HG03159 (cell line): ENCODE measurements around the gene NHEJ1.

Source experiments
- ATAC-seq: cut with Tn5 transposase; IDR thresholded peaks from one replicate; pipeline ENCODE4 v1.9.1; 2021; ENCODE audit warnings: mild to moderate bottlenecking, moderate library complexity; ENCODE audit not compliant: unreplicated experiment

NHEJ1 gene

DNA sequence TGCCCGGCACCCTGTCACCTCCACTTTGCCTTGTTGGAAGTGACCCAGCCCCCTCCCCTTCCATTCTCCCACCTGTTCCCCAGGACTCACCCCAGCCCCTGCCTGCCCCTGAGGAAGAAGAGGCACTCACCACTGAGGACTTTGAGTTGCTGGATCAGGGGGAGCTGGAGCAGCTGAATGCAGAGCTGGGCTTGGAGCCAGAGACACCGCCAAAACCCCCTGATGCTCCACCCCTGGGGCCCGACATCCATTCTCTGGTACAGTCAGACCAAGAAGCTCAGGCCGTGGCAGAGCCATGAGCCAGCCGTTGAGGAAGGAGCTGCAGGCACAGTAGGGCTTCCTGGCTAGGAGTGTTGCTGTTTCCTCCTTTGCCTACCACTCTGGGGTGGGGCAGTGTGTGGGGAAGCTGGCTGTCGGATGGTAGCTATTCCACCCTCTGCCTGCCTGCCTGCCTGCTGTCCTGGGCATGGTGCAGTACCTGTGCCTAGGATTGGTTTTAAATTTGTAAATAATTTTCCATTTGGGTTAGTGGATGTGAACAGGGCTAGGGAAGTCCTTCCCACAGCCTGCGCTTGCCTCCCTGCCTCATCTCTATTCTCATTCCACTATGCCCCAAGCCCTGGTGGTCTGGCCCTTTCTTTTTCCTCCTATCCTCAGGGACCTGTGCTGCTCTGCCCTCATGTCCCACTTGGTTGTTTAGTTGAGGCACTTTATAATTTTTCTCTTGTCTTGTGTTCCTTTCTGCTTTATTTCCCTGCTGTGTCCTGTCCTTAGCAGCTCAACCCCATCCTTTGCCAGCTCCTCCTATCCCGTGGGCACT is 21.9 kb upstream of the NHEJ1 start:
- ATAC-seq: no peak

GRCh38 chr2:219181531-219181930 is 20.9 kb upstream of the NHEJ1 start:
- no peak for ATAC-seq

DNA sequence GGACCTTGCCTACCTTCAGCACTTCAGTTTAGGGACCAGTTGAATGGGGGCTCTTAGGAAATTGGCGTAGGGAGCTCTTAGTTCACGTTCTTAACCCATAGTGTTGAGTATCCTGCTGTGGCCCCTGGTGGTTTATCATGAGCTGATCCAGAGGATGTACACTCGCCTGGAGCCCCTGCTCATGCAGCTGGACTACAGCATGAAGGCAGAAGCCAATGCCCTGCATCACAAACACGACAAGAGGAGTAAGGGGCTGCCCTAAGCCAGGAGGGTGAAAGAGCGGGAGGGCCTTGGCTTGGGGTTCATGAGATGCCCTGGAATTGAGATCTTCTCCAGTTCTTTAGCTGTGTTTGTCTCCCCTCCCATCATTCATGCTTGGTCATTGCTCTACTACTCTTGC is 20.3 kb upstream of the NHEJ1 start:
- ATAC-seq: no peak

GRCh38 chr2:219179601-219180465 is 19.2 kb upstream of the NHEJ1 start:
- no peak for ATAC-seq

GRCh38 chr2:219178377-219179175 is 18.0 kb upstream of the NHEJ1 start:
- ATAC-seq: peak; percentile 13

DNA sequence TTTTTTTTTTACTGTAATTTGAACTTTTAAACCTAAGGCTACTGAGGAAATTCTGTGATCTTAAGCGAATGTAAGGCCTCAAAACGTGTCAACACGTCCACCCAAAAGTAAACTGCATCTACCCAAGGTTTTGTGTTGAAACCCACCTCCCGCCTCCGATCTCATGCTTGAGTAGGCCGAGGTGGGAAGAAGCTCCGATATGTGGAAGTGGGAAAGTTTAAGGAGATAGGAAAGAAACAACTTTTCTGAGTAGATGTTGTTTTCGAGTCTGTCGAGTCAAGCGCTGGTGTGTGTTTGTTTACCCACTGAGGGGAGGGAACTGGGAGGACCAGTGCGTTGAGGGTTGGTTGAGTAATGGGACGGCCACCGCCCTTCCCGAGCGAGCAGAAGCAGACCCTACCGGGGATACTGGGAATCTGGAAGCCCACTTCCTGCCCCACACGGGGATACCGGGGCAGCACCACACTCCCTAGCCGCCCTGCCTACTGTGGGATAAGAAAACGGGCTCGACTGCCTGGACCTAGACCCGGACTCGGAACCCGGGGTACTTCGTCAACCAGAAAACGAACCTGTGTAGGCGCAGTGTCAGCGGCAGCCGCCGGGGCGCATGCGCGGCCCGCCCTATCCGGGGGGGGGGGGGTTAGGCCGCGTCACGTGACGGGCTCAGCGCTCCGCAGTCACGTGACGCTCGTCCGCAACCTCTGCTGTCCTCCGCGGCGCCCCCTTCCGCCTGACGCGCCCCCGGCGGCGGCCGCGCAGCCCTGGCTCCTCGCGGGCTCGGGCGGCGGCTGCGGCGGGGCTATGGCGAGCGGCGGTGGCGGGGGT is 17.1 kb upstream of the NHEJ1 start, which contains the start of gene RETREG2:
Gene RETREG2, plus strand, starts transcription at position 724 of the 825 bp plus-strand sequence. Its CDS starts 78 bp downstream, at position 802.
- ATAC-seq: peak; percentile 46

DNA sequence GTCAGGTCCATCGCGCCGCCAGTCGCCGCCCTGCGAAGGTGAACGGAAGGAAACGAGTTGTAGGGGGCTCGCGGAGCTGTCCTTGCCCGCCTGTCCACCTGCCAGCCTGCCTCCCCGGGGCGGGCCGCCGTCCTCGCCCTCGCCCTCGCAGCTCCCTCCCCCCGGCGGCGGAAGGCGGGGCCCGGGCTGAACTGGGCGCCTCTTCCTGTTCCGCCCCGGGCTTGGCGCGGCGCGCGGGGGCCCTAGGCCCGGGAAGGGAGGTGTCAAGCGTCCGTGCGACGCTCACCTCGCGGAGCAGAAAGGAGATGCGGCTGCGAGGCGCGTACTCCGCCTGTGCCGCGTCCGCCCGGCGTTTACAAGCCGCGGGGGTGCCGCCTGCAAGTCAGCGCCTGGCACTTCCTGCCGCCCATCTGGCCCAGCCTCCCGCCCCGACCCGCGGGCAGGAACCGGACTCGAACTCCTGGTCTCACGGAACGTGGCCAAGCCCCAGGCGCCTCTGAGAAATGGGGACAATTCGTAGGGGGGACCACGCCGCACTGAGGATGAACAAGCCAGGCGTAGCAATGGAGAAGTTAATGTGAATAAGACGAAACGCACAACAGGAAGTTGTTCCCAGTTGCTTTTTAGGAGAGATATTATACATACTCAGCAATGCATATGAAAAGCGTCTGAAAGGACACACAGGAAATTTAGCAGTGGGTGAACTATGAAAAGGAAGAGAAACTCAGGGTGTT is 16.4 kb upstream of the NHEJ1 start, which contains the start of gene CNPPD1:
Gene CNPPD1, minus strand, starts transcription at position 108 of the 734 bp plus-strand sequence. Its CDS starts 97 bp downstream, at position 11.
- ATAC-seq: peak; percentile 64

- peak; percentile 17 for ATAC-seq
These were observed 15.6 kb upstream of the NHEJ1 start for GRCh38 chr2:219175928-219176817.

DNA sequence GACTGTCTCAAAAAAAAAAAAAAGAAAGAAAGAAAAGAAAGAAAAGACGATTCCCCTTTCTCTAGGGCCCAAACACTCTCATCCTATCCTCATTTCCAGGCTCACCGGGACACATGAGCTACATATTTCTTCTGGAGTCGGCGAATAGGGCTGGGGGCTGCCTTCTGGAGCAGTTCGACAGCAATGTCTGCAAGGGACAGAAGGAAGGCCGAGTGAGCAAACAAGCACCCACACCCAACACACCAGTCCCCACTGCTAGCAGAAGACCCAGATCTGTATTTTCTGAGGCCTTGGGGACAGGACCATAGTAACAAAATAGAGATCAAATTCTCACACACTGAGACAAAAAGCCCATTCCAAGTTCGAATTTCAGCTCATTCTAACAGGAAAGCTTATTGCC is 14.9 kb upstream of the NHEJ1 start:
- no peak for ATAC-seq

GRCh38 chr2:219174801-219175200 is 14.2 kb upstream of the NHEJ1 start:
- no peak for ATAC-seq

DNA sequence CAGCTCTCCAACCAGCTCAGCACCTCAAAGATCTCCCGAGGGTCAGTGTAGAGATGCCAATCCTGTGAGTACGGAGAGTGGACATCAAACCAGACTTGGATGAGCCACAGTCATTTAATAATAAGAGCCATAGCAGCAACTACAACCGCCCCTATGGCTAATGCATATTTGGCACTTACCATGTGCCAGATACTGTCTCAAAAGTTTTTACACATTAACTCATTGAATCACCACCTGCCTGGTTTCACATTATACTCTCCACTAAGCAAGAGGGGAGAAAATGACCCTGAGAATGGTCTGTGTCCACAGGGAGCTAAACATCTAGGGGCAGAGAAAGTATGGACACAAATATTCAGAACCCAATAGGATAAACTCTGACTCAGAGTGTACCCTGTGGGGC is 13.5 kb upstream of the NHEJ1 start:
- no peak for ATAC-seq

DNA sequence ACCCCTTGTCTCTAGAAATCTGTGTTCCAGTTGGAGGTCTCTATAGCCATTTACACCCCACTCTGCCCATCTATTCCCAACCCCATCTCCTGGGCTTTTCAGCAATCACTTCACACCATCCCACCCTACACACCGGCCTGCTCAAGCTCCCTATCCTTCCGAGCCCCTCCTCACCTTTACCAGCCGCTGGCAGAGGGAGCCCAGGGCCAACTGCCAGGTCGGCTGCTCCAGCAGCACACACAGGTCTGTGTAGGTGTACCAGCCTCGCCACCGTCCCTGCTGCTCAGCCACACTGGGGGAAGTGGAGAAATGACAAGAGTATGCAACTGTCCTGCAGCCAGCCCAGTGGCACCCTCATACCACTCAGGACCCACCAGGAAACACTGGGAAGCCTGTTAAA is 12.6 kb upstream of the NHEJ1 start:
- ATAC-seq: no peak

DNA sequence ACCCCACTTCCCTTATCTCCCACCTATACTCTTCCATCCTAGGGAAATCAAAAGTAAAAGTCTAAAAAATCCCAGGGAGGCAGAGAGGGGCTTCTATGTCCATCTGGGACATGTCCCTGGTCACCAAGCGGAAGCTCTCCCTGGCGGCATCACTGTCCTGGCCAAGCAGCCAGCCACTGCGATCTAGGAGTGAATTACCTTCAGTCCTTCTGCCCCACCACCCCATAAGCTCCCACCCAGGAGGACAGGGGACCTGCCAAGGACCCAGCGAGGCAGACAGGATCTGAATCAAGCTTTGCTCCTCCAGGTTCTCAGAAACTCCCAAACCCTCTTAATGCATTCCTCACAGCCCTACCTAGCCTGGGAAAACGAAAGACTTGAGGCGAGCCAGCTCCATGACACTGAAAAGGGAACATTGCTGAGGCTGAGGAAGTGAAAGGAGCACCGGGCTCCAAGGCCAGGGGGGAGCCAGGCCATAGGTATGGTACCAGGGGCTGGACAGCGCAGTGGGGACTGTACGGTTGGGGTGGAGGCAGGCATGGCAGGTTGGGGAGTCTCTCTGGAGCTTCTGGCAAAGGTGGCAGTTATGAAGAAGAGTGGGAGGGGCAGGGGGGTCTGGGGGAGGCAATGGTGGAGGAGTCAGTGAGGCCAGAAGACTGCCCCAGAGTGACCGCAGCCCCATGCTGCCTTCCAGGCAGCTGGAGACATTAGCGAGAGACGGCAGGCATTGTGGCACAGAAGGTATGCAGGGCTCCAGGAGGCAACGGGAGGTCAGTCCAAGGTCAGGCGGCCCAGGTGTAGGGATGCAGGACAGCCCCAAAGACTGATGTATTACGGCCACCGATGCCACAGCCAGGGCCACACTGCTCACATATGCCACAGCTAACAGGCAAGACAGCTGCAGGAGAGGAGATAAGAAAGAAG is 11.9 kb upstream of the NHEJ1 start:
- no peak for ATAC-seq

- ATAC-seq: no peak
These were observed 10.6 kb upstream of the NHEJ1 start for GRCh38 chr2:219171231-219171651.

GRCh38 chr2:219169930-219170654 is 9.5 kb upstream of the NHEJ1 start, which contains the start of gene SLC23A3:
SLC23A3 (minus strand) TSS chr2:219170029; CDS start chr2:219169984, 45 bp downstream.
- ATAC-seq: no peak

- no peak for ATAC-seq
These were observed 8.3 kb upstream of the NHEJ1 start for GRCh38 chr2:219168932-219169331.
